GM18511 (cell line): ENCODE measurements around the gene SNX10.

ENCODE experiments used
- ATAC-seq: cut with Tn5 transposase; IDR thresholded peaks from one replicate; pipeline ENCODE4 v1.9.1; 2021; ENCODE audit warnings: mild to moderate bottlenecking, moderate library complexity; ENCODE audit not compliant: unreplicated experiment

SNX10 gene

GRCh38 chr7:26398756-26399509 is 107.3 kb downstream of the SNX10 start:
- peak; percentile 91 for ATAC-seq

DNA sequence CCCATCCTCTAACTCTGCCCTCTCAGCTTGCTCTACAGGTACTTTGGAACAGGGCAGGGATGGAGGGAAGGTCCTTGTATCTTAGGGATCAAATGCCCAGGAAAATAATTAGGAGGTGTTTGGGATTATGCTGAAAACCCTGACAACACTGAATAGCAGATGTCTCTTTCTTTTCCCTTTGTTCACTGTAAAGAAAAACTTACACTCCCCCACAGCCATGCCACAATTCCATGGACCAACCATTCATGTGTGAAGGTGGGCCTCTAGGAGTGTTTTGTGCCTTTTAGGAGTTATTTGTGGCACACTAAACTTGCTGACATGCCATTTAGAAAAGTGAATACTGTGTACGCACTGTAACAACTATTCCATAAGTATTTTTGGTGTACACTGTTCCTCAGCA is 108.1 kb downstream of the SNX10 start:
- ATAC-seq = no peak

DNA sequence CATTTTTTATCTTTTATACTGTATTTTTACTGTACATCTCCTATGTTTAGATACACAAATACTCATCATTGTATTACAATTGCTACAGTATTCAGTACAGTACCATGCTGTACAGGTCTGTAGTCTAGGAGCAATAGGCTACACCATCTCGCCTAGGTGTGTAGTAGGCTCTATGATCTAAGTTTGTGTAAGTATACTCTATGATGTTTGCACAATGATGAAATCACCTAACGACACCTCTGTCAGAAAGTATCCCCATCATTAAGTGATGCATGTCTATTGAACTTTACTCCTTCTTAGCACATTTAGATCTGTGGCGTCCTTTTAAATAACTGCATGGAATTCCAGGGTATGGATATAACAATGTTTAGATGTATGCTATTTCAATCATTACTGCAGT is 112.0 kb downstream of the SNX10 start:
- ATAC-seq = no peak

GRCh38 chr7:26404189-26404996 is 112.7 kb downstream of the SNX10 start:
- ATAC-seq = no peak

DNA sequence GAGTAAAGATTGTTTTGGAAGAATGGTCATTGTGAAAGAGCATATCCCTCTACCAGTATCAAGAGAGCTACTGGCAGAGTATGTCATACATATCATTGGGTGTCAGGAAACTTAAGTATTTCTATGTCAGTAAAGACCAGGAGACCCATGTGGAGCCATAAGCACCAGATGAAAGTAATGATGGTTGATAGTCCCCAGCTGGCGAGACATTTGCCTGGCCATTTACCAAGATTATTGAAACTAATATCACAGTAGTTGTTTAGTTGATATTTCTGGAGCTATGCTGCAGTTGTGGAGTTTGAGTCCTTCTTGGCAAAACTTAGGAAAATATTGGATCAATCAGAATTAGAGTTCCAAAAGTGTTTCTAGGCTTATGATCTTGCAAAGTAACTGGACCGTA is 114.8 kb downstream of the SNX10 start:
- no peak for ATAC-seq

DNA sequence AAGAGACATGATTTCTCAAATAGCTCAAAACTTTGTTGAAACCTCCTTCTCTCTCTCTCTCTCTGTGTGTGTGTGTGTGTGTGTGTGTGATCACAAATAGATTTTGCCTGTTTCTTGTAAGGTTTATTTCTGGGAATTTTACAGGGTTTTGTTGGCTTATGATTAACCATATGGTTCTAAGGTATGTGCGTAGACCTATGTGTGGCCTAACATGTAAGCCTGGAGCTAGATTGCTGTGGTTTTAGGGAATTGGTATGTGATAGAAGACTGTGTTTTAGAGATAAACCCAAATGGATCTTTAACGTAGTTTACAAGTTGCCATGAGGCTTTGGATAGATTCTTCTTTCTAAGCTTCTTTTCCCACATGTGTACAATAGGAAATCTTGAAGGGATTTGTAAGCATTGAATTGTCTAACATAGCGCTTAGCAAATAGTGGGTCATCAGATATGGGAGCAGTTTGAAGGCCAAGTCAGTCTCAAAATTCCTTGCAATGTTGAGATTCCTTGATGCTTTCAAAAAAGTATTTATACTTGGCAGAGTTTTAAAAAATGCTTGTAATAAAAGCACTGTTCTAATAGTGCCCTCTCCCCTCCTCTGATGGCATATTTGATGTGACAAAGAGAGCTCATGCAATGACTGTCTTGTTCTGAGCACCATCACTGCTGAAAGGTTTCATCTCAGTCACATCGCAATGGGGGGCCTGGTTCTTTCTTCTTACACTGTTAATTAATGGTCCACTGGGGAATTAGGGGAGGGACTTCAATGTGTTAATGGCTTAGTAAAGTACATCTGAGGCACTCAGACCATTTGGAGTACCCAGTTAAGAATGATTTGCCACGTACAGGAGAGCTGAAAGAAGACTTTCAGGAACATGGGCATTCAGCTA is 118.2 kb downstream of the SNX10 start:
- ATAC-seq = no peak

- no peak for ATAC-seq
Measured at GRCh38 chr7:26413007-26413691, 121.5 kb downstream of the SNX10 start.

DNA sequence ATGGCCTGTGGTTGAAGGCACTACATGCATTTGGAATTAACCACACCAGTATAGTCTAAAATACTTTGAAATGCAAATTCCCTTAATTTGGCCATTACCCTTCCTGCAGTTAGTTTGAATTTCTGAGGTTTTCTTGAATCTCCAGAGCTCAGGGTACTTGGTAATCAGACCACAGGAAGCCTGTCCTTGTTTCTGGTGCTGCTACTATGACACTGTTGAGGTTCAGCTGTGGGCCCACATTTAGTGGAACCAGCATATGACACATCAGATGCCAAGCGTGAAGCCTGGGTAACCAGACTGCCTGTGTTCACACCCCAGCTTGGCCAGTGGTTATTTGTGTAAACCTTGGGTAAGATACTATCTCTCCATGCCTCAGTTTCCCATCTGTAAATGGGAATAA is 124.3 kb downstream of the SNX10 start:
- no peak for ATAC-seq

- no peak for ATAC-seq
Measured at GRCh38 chr7:26417911-26418413, 126.3 kb downstream of the SNX10 start.

- no peak for ATAC-seq
Measured at GRCh38 chr7:26419198-26419597, 127.5 kb downstream of the SNX10 start.

DNA sequence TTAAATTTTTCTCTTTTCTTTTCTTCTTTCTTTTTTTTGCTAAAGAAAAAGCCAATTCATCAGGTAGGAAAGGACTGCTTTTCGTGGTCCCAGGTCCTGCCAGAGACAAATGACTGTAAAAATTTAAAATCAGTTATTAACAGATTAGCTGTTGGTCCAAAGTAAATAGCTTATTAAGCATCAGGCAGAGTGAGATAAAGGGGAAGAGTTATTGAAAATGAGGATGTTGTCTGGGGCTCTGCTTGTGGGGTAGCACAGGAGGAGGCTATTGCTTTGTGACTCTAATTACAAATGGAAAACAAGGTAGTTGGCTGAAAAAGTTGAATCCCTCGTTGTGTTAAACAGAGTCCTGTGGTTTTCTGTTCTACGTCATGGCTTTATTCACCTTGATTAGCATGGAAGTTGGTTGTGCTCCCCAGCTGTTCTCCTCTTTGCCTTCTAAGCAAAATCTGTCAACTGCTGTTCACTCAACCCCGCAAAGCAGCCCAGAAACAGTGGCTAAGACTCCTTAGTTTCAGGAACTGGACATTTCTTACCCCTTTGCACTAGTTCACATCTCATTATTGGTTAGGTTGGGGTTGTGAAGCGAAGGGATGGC is 128.9 kb downstream of the SNX10 start:
- ATAC-seq = no peak

DNA sequence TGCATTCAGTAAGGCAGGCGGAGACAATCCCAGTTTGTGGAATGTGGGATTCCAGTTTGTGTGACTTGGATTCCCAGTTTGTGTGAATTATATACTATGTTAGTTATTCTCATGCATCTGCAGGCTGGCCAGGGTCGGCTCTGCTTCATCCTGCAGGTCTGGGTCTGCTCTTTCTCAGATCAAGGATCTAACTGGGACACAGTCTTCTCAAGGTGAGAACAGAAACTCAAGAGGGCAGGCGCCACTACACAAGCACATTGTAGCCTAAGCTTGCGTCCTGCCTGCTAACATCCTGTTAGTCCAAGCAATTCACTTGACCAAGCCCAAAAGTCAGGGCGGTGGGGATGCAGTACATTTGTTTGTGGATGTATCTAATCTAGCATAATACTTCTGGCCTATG is 131.1 kb downstream of the SNX10 start:
- ATAC-seq = no peak

DNA sequence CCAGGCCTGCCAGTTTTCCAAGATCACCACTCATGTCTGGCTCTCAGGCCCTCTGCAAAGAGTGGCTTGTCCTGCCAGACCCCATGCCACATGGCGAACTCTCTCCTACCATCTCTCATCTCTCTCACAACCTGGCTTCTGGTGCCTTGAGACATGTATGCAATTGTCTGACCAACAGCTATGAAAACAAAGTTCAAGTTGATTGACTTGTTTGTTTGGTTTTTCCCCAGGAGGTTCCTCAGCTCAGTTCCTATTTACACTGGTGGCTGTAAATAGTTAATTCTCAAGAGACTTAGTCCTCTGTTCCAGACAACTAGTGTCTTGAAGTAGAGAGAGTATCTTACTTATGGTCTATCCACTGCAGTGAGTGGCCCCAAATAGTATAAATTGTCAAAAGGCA is 131.8 kb downstream of the SNX10 start:
- ATAC-seq = no peak
